ENCODE results near the gene LRRC46. TPM values are rescaled to one million over a fixed set of nuclear protein-coding genes. Genes with fewer than 3 reads are reported as not detected.

LRRC46 gene
- total RNA-seq, 1 experiment from 2014 or later, result 0.31 TPM

DNA sequence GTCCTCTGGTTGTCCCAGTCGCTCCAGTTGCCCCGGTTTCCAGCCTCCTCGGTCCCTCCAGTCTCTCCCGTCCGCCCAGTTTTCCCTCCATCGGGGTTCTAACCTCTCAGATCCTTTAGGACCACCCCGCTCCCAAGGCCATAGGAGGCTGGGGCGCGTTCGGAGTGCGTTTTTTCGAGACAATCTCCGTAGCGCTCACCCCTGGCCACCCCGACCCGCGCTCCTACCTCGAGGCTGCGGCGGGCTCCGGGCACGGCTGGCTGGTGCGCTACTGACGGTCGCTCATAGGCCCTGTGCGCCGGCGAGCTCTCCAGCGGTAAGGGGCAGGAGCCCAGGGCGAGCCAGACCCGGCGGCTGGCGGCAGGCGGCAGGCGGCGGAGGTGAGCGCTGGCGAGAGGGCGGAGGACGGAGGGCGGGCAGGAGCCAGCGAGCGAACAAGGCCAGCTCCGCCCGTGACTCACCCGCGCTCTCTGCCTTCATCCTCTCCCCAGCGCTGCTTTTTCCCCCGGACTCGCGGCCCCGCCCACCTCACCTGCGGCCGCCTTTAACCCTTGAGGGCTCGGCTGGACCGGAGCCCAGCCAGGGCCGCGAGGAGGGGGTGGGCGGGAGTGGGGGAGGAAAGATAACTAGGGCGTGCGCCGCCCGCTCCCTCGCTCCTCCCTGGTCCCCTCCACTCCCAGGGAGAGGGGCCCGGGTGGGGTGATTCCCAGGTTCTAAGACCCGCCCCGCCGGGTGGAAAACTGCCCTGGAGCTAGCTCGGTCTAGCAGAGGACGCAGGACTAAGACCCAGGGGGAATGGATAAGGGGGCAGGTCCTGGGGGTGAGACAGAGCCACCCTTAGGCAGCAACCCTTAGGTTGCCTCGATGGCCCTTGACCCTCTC is 19.5 kb downstream of the LRRC46 start, which contains the start of gene SP6:
Gene SP6, minus strand, starts transcription at position 472 of the 882 bp plus-strand sequence. CDS start 2,734 bp downstream, outside the sequence.
- Mint-ChIP-seq H3K27ac (no peak within 1 kb of the TSS; a peak in 1 of 7 replicates), H3K36me3 (ENCODE audit: insufficient read depth in 1 of 3, low read depth in 3 of 3) (peaks cover 0 to 2% (median 0%) of the 10 kb centered on the region in 3 experiments; a peak in 1 of 7 replicates), H3K9me3 (no peaks in the 10 kb centered on the region; a peak in 2 of 5 replicates), H3K4me3 (peak within 1 kb of the TSS; percentile 62 to 83), H3K4me1 (peaks cover 47 to 52% of the 10 kb centered on the region in 2 experiments), H3K27me3 (ENCODE audit: low read depth) (peaks cover 96% of the 10 kb centered on the region)
- H4K20me1 ChIP-seq (ENCODE audit: control insufficient read depth, insufficient read depth, insufficient read length), result no peaks in the 10 kb centered on the region
- no peak within 1 kb of the TSS for H2AK5ac ChIP-seq (ENCODE audit: insufficient read length, low read length)
- H3K4ac ChIP-seq (ENCODE audit: low read depth, low read length), result no peak within 1 kb of the TSS
- H4K8ac ChIP-seq (replicated peaks; ENCODE audit: insufficient read length, low read depth, low read length), result no peak within 1 kb of the TSS
- no peak within 1 kb of the TSS for H3K27ac ChIP-seq (ENCODE audit: insufficient read length, low read depth, low read length)
- peak within 1 kb of the TSS; percentile 29 for H3K18ac ChIP-seq (ENCODE audit: insufficient read length, low read depth, low read length)
- no peak within 1 kb of the TSS for H3K23ac ChIP-seq (ENCODE audit: insufficient read length, low read depth, low read length)
- peaks cover 66% of the 10 kb centered on the region for H3K27me3 ChIP-seq (ENCODE audit: insufficient read depth, low read length)
- DNase-seq, result peak; percentile 97
- no CpG with 5 or more reads among the region's 71 CpGs for WGBS (ENCODE audit: extremely low coverage, insufficient read length, low lambda C conversion rate)
- H4K5ac ChIP-seq (ENCODE audit: insufficient read length, low read depth, low read length), result no peak within 1 kb of the TSS
- H2BK15ac ChIP-seq (ENCODE audit: low read depth, low read length), result no peak within 1 kb of the TSS
- no peak within 1 kb of the TSS for H4K91ac ChIP-seq (ENCODE audit: insufficient read length, low read depth, low read length)
- no peaks in the 10 kb centered on the region for H3K79me2 ChIP-seq (ENCODE audit: insufficient read depth, low read length)
- no peak within 1 kb of the TSS for H3K56ac ChIP-seq (ENCODE audit: insufficient read length, low read depth, low read length)
- H3K23me2 ChIP-seq (ENCODE audit: insufficient read length, low read depth, low read length, poor library complexity, severe bottlenecking), result peaks cover 27% of the 10 kb centered on the region
- no peaks in the 10 kb centered on the region for H3K9me3 ChIP-seq (ENCODE audit: control insufficient read depth, low read depth, low read length)
- H2BK20ac ChIP-seq (ENCODE audit: low read depth, low read length, poor library complexity, severe bottlenecking), result no peak within 1 kb of the TSS
- H3T11ph ChIP-seq (ENCODE audit: low read length), result no peak within 1 kb of the TSS
- H2AFZ ChIP-seq (ENCODE audit: low read length), result no peak within 1 kb of the TSS
- peaks cover 7% of the 10 kb centered on the region for H3K4me1 ChIP-seq (ENCODE audit: insufficient read depth, low read length)
- peak within 1 kb of the TSS; percentile 29; the same call in 1 of the 2 replicates for H3K14ac ChIP-seq (ENCODE audit: insufficient read depth, low read length)
- no peak within 1 kb of the TSS for H2BK12ac ChIP-seq (ENCODE audit: insufficient read length, low read depth, low read length)
- H3K9ac ChIP-seq (ENCODE audit: extremely low read depth, insufficient read length, low read length), result peak within 1 kb of the TSS; percentile 20
- no peaks in the 10 kb centered on the region for H3K79me1 ChIP-seq (ENCODE audit: insufficient read depth, low read depth, low read length, poor library complexity, severe bottlenecking)
- TF ChIP-seq, protein P1, sequence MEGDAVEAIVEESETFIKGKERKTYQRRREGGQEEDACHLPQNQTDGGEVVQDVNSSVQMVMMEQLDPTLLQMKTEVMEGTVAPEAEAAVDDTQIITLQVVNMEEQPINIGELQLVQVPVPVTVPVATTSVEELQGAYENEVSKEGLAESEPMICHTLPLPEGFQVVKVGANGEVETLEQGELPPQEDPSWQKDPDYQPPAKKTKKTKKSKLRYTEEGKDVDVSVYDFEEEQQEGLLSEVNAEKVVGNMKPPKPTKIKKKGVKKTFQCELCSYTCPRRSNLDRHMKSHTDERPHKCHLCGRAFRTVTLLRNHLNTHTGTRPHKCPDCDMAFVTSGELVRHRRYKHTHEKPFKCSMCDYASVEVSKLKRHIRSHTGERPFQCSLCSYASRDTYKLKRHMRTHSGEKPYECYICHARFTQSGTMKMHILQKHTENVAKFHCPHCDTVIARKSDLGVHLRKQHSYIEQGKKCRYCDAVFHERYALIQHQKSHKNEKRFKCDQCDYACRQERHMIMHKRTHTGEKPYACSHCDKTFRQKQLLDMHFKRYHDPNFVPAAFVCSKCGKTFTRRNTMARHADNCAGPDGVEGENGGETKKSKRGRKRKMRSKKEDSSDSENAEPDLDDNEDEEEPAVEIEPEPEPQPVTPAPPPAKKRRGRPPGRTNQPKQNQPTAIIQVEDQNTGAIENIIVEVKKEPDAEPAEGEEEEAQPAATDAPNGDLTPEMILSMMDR (conservative IDR thresholded peaks at IDR 0.05), result peak; percentile 37; the same call in 2 of the 3 replicates
- H2BK5ac ChIP-seq (ENCODE audit: insufficient read length, low read length), result no peak within 1 kb of the TSS
- H3K4me2 ChIP-seq (ENCODE audit: insufficient read depth, insufficient read length, low read length), result peak within 1 kb of the TSS; percentile 75
- H2BK120ac ChIP-seq (ENCODE audit: low read depth, low read length, poor library complexity, severe bottlenecking), result no peak within 1 kb of the TSS

Measured in H9 (cell line).